Measurements from ENCODE around the gene C5orf24. TPM values are rescaled to one million over a fixed set of nuclear protein-coding genes. Genes with fewer than 3 reads are reported as not detected.

C5orf24 gene
- 40.0 and 53.7 TPM in 2 replicates for total RNA-seq

GRCh38 chr5:134845852-134846640 is at the start of gene C5orf24:
Gene C5orf24, plus strand, starts transcription at chr5:134845968. Its CDS starts 8,933 bp downstream, at chr5:134854901.

DNA sequence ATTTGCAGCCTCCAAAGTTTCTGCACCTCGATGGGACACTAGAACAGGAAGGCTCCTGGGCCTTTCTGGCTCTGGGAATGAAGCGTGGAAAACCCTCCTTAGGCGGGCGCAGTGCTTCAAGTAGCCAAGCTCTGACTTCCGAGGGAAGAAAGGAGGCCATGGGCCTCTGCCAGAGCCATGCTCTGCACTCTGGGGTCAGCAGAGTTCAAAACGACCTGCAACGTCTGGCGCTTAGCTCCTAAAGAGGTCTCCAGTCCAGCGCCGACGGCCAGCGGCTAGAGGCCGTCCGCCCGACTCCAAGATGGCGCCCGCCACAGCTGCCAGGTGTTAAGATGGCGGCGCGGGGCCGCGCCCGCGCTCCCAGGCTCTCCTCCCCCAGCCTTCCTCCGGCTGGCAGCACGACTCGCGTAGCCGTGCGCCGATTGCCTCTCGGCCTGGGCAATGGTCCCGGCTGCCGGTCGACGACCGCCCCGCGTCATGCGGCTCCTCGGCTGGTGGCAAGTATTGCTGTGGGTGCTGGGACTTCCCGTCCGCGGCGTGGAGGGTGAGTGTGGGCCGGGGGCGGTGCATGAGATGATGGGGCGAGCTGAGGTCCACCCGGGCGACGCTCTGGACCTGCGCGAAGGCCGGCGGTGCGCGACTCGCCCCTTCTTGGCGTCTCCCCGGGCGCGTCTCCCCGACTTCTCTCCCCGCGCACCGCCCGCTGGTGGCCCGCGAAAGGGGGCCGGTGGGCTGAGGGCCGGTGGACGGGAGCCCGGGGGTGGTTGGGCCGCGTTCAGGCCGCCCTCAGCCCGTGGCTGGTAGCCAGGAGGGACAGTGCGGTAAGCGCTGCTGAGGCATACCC is 28.4 kb downstream of the C5orf24 start, which contains the start of gene TXNDC15:
TXNDC15 (plus strand) TSS at position 385 of the 844 bp plus-strand sequence; CDS start at position 442, 57 bp downstream.

DNA sequence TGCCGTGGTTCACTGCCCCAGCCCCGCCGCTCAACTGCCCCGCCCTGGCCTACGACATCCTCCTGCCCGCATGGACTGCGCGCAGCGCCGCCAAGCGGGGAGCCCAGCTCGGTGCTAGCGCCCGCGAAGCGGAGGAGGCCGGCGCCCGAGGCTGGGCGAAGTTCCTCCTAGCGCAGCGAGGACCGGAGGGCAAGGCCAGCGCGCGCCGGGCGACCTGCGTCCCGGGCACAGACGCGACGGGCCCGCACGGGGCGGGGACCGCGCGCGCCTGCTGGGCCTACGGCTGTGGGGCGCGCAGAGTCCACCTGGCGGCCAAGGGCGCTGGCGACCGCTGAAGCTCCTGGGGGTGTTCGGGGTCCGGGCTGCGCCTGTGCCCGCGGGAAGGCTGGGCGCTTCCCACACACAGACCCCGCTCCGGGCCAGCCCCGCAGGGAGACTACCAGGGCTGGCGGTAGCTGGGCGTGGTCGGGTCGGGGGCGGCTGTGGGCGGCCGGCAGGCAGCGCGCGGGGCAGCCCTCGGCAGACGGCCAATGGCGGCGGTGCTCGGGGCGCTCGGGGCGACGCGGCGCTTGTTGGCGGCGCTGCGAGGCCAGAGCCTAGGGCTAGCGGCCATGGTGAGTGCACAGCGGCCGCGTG is 59.0 kb downstream of the C5orf24 start, which contains the start of gene PCBD2:
PCBD2 (plus strand) TSS at position 522 of the 636 bp plus-strand sequence; CDS start at position 531, 9 bp downstream.

Other genes starting within 250 kb of the C5orf24 start
- 43.1 and 45.9 TPM in 2 replicates for gene SAR1B, start 213.1 kb upstream of the C5orf24 start, total RNA-seq
- 36.6 and 45.6 TPM in 2 replicates for gene SEC24A, start 197.2 kb upstream of the C5orf24 start, total RNA-seq
- 29.0 and 35.0 TPM in 2 replicates for gene CAMLG, start 107.4 kb upstream of the C5orf24 start, total RNA-seq
- gene DDX46, start 87.2 kb upstream of the C5orf24 start, total RNA-seq: 13.8 and 19.3 TPM in 2 replicates
- gene TXNDC15, start 28.4 kb downstream of the C5orf24 start, total RNA-seq: 113 and 128 TPM in 2 replicates
- gene PCBD2, start 59.2 kb downstream of the C5orf24 start, total RNA-seq: 5.3 and 5.7 TPM in 2 replicates
- not detected in 2 replicates for gene CATSPER3, start 121.9 kb downstream of the C5orf24 start, total RNA-seq
- gene PITX1, start 188.3 kb downstream of the C5orf24 start, total RNA-seq: 0.81 and 1.6 TPM in 2 replicates

Measured in hair follicle dermal papilla cell (primary cell).